Hypothalamus (tissue), 51 donors: ENCODE measurements around the gene CTF1.

Experiments used
- DNase-seq, 51 donors: peaks; one replicate each; lab custom pipeline; 2025; lab: John Stamatoyannopoulos, UW

Gene CTF1

DNA sequence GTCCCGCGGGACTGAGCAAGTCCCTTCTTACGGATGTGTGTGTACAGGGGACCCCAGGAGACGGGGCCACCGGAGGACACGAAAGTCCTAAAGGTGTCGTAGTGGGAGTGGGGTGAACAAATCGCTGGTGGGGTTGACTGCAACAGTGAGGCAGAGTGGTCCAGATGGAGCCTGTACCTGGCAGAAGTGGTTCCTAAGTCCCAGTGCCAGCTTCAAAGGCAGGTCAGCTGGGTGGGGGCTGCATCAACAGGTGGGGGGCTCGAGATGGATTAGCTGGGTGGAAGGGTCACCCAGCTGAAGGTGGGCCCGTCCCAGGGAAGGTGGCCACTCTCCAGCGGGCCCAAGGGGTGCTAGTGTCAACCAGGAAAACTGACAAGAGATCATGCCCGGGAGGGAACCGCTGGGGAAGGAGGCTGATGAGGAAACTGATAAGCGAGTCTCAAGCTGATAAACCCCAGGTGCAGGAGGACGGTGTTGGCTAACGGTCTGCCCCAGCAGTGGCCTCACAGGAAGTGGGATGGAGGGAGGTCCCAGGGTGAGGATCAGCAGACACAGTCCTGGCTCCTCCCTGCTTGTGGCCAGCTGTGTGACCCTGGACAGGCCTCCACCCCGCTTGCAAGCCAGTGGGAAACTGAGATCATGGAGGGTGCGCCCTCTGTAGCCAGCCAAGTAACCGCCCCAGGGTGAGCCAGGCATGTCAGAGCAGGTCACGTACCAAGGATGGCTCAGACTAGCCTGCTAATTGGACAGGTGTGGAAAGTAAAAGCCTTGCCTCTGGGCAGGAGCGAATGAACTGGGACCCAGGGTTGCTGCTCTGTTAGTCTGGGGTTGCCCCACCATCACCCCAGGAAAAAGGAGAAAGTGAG, 53.5 kb downstream of the CTF1 start:
- DNase-seq: peak in 21 of 51 donors; percentile 7 to 44 (median 20)

- DNase-seq: no peak
Measured at GRCh38 chr16:30950516-30951065, 54.2 kb downstream of the CTF1 start.

GRCh38 chr16:30951193-30951592, 54.8 kb downstream of the CTF1 start:
- DNase-seq: no peak

DNA sequence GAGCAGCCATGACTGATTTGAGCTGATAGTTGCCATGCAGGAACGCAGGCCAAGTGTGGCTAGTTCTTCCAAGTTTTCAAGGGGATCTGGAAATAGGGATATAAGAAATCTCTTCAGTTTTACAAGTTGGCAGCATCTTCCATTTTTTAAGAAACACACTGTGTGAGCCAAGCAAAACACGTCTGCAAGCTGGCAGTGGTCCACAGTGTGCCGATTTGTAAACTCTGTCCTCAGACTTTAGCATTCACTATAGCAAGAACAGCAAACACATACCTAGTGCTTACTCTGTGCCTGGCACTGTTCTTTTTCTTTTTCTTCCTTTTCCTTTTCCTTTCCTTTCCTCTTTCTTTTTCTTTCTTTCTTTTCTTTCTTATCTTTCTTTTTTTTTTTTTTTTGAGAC, 55.3 kb downstream of the CTF1 start:
- no peak for DNase-seq

DNA sequence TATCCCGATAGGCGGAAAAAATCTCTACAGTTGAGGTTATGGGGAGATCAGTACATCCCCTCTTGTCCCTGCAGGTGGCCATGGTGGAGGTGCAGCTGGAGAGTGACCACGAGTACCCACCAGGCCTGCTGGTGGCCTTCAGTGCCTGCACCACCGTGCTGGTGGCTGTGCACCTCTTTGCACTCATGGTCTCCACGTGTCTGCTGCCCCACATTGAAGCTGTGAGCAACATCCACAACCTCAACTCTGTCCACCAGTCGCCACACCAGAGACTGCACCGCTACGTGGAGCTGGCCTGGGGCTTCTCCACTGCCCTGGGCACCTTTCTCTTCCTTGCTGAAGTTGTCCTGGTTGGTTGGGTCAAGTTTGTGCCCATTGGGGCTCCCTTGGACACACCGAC, 56.7 kb downstream of the CTF1 start:
- DNase-seq: no peak
